PFSK-1 (cell line): Measurements from ENCODE around the gene MAPK13.

Experiments used
- FOXP2 ChIP-seq: optimal IDR thresholded peaks from 2 replicates; pipeline ENCODE3; 2011; ENCODE audit warnings: borderline replicate concordance, control low read depth, inconsistent platforms; ENCODE audit not compliant: insufficient read depth; ENCODE audit errors: extremely low read length, extremely low read depth
- POLR2AphosphoS5 ChIP-seq: IDR thresholded peaks from 2 replicates; pipeline ENCODE4 v1.6.1; 2012; ENCODE audit warnings: low read depth, mild to moderate bottlenecking, control low read depth, low read length, moderate library complexity
- REST ChIP-seq, 2 experiments: IDR thresholded peaks; 2 replicates each; pipeline versions ENCODE4 v1.6.1 to v1.8.0; 2011 to 2012; ENCODE audit warnings: low read depth in 2 of 2, low read length in 2 of 2, control low read depth in 1 of 2, inconsistent platforms in 1 of 2, mild to moderate bottlenecking in 1 of 2, moderate library complexity in 1 of 2; ENCODE audit not compliant: insufficient read depth in 1 of 2
- SIN3A ChIP-seq: IDR thresholded peaks from 2 replicates; pipeline ENCODE4 v1.6.1; 2012; ENCODE audit warnings: mild to moderate bottlenecking, low read length, moderate library complexity, borderline replicate concordance; ENCODE audit not compliant: insufficient read depth
- TAF1 ChIP-seq: IDR thresholded peaks from 2 replicates; pipeline ENCODE4 v1.6.1; 2012; ENCODE audit warnings: low read length, control low read depth, borderline replicate concordance; ENCODE audit not compliant: insufficient read depth

The MAPK13 gene

GRCh38 chr6:36132246-36132895, 2.1 kb downstream of the MAPK13 start:
- no peak for TF ChIP-seq TAF1
- TF ChIP-seq FOXP2 = no peak
- TF ChIP-seq SIN3A = no peak
- no peak for TF ChIP-seq REST (IDR thresholded peaks at IDR 0.05; ENCODE audit: insufficient read depth in 1 of 2, low read depth in 2 of 2, low read length in 2 of 2)
- no peak for TF ChIP-seq POLR2AphosphoS5

- no peak for TF ChIP-seq TAF1
- TF ChIP-seq POLR2AphosphoS5 = no peak
- no peak for TF ChIP-seq FOXP2
- no peak for TF ChIP-seq REST (IDR thresholded peaks at IDR 0.05; ENCODE audit: insufficient read depth in 1 of 2, low read depth in 2 of 2, low read length in 2 of 2)
- no peak for TF ChIP-seq SIN3A
These were observed 2.8 kb downstream of the MAPK13 start for GRCh38 chr6:36133148-36133547.

GRCh38 chr6:36133912-36134311, 3.6 kb downstream of the MAPK13 start:
- TF ChIP-seq FOXP2 (no peak), POLR2AphosphoS5 (no peak), SIN3A (no peak), REST (IDR thresholded peaks at IDR 0.05; ENCODE audit: insufficient read depth in 1 of 2, low read depth in 2 of 2, low read length in 2 of 2) (no peak), TAF1 (no peak)

GRCh38 chr6:36135053-36135731, 4.9 kb downstream of the MAPK13 start:
- TF ChIP-seq FOXP2 (no peak), REST (IDR thresholded peaks at IDR 0.05; ENCODE audit: insufficient read depth in 1 of 2, low read depth in 2 of 2, low read length in 2 of 2) (no peak), POLR2AphosphoS5 (no peak), SIN3A (no peak), TAF1 (no peak)
